GM23338 (cell line): ENCODE results near the gene SERINC1. TPM values are rescaled to one million over a fixed set of nuclear protein-coding genes. Genes with fewer than 3 reads are reported as not detected.

Source experiments
- ATAC-seq: fragments of 200-7000 bp; cut with Tn5 transposase; 3 replicates; pipeline ENCODE4 v1.9.1; 2020
- DNase-seq: peaks from one replicate; pipeline ENCODE4 v3.0.0-alpha.2; 2015; ENCODE audit warnings: low spot score
- H2AFZ ChIP-seq: fragments of 200-600 bp; sonication (generic); 2 replicates; pipeline ENCODE4 v1.8.0; 2016; ENCODE audit warnings: antibody characterized with exemption, mild to moderate bottlenecking, moderate library complexity
- H3F3A ChIP-seq: fragments of 200-600 bp; sonication (generic); replicated peaks from 2 replicates; pipeline ENCODE4 v1.8.0; 2017; ENCODE audit warnings: antibody characterized with exemption, mixed run types, low read depth
- H3K27ac ChIP-seq: fragments of 200-600 bp; sonication (generic); 2 replicates; pipeline ENCODE4 v1.6.1; 2016; ENCODE audit warnings: low read depth
- H3K27me3 ChIP-seq: fragments of 200-600 bp; sonication (generic); 2 replicates; pipeline ENCODE4 v1.8.0; 2016; ENCODE audit warnings: mild to moderate bottlenecking, mixed run types, moderate library complexity; ENCODE audit not compliant: insufficient read depth
- H3K36me3 ChIP-seq: fragments of 200-600 bp; sonication (generic); 2 replicates; pipeline ENCODE4 v1.8.0; 2016; ENCODE audit warnings: mild to moderate bottlenecking; ENCODE audit not compliant: insufficient read depth
- H3K4me1 ChIP-seq: fragments of 200-600 bp; sonication (generic); 2 replicates; pipeline ENCODE4 v1.8.0; 2016; ENCODE audit warnings: mild to moderate bottlenecking, moderate library complexity; ENCODE audit not compliant: insufficient read depth
- H3K4me2 ChIP-seq: fragments of 200-600 bp; sonication (generic); 2 replicates; pipeline ENCODE4 v1.7.1; 2017; ENCODE audit warnings: mixed run types
- H3K4me3 ChIP-seq: fragments of 200-600 bp; sonication (generic); 2 replicates; pipeline ENCODE4 v1.6.1; 2016; ENCODE audit warnings: mixed run types
- H3K79me2 ChIP-seq: fragments of 200-600 bp; sonication (generic); replicated peaks from 2 replicates; pipeline ENCODE4 v1.8.0; 2017; ENCODE audit warnings: mild to moderate bottlenecking; ENCODE audit not compliant: insufficient read depth
- H3K9me2 ChIP-seq: fragments of 200-600 bp; sonication (generic); 2 replicates; pipeline ENCODE4 v1.8.0; 2017; ENCODE audit not compliant: insufficient read depth
- H4K20me1 ChIP-seq: fragments of 200-600 bp; sonication (generic); replicated peaks from 2 replicates; pipeline ENCODE4 v1.8.0; 2017; ENCODE audit warnings: mild to moderate bottlenecking; ENCODE audit not compliant: insufficient read depth
- H3K27ac Mint-ChIP-seq: 2 replicates; pipeline ENCODE4 v1.8.0; 2020; ENCODE audit warnings: inconsistent platforms, mild to moderate bottlenecking, moderate library complexity, mixed read lengths
- H3K27me3 Mint-ChIP-seq: 3 replicates; pipeline ENCODE4 v1.8.0; 2022; ENCODE audit warnings: low read depth, mild to moderate bottlenecking, moderate library complexity, mixed read lengths, inconsistent platforms; ENCODE audit not compliant: insufficient read depth, poor library complexity
- H3K36me3 Mint-ChIP-seq: 3 replicates; pipeline ENCODE4 v1.8.0; 2021; ENCODE audit warnings: low read depth, mild to moderate bottlenecking, inconsistent platforms, moderate library complexity, mixed read lengths
- H3K4me1 Mint-ChIP-seq: 3 replicates; pipeline ENCODE4 v1.8.0; 2020; ENCODE audit warnings: mild to moderate bottlenecking, inconsistent platforms, mixed read lengths
- H3K4me3 Mint-ChIP-seq: 3 replicates; pipeline ENCODE4 v1.8.0; 2021; ENCODE audit warnings: moderate library complexity, mild to moderate bottlenecking, inconsistent platforms, mixed read lengths
- H3K9me3 Mint-ChIP-seq: 3 replicates; pipeline ENCODE4 v1.8.0; 2020; ENCODE audit warnings: moderate library complexity, mild to moderate bottlenecking, inconsistent platforms, mixed read lengths
- ETS1 ChIP-seq: IDR thresholded peaks from 2 replicates; pipeline ENCODE4 v1.6.1; 2016; ENCODE audit warnings: antibody characterized with exemption
- EZH2 ChIP-seq: fragments of 200-600 bp; sonication (generic); IDR thresholded peaks from one replicate; pipeline ENCODE4 v1.8.0; 2017; ENCODE audit warnings: antibody characterized with exemption, mild to moderate bottlenecking, low read depth; ENCODE audit not compliant: unreplicated experiment
- EZH2phosphoT487 ChIP-seq: fragments of 200-600 bp; sonication (generic); IDR thresholded peaks from one replicate; pipeline ENCODE4 v1.8.1; 2018; ENCODE audit warnings: antibody characterized with exemption; ENCODE audit not compliant: unreplicated experiment
- NANOG ChIP-seq: IDR thresholded peaks from 2 replicates; pipeline ENCODE4 v1.6.1; 2016; ENCODE audit warnings: antibody characterized with exemption, borderline replicate concordance
- POLR2AphosphoS5 ChIP-seq: IDR thresholded peaks from 2 replicates; pipeline ENCODE4 v1.6.1; 2016; ENCODE audit warnings: antibody characterized with exemption, low read depth
- STAT1 ChIP-seq: IDR thresholded peaks from one replicate; pipeline ENCODE4 v1.6.1; 2016; ENCODE audit warnings: antibody characterized with exemption; ENCODE audit not compliant: unreplicated experiment
- ZNF331 ChIP-seq: fragments of 250-450 bp; sonication (Bioruptor Pico); IDR thresholded peaks from 2 replicates; pipeline ENCODE4 v1.5.0; 2020; ENCODE audit warnings: low read depth, mild to moderate bottlenecking, moderate library complexity
- ZNF462 ChIP-seq: fragments of 250-450 bp; sonication (Bioruptor Pico); IDR thresholded peaks from 2 replicates; pipeline ENCODE4 v1.5.0; 2020; ENCODE audit warnings: mild to moderate bottlenecking, moderate library complexity
- polyA plus RNA-seq: library from polyadenylated mRNA; unstranded; fragments of >200 nt; fragmentation: Nextera tagmentation; extraction: Ambion mirVana; gene quantifications from 2 replicates; pipeline ENCODE4 v1.2.1, GENCODE V29; 2016
- total RNA-seq: library from RNA; depleted of rRNA; stranded (reverse); fragments of >200 nt; shearing (Covaris generic); gene quantifications from 2 replicates; pipeline ENCODE4 v1.2.3, GENCODE V29; 2014

The SERINC1 gene
- total and polyA plus RNA-seq, 2 experiments from 2014 or later = 17.6 to 43.0 TPM

- TF ChIP-seq ZNF462 (CRISPR knock-in tag) (no peak), POLR2AphosphoS5 (no peak), EZH2phosphoT487 (no peak), EZH2 (no peak), NANOG (no peak), STAT1 (no peak), ETS1 (no peak)
Measured at GRCh38 chr6:122412001-122412400, 59.6 kb downstream of the SERINC1 start (continued).

DNA sequence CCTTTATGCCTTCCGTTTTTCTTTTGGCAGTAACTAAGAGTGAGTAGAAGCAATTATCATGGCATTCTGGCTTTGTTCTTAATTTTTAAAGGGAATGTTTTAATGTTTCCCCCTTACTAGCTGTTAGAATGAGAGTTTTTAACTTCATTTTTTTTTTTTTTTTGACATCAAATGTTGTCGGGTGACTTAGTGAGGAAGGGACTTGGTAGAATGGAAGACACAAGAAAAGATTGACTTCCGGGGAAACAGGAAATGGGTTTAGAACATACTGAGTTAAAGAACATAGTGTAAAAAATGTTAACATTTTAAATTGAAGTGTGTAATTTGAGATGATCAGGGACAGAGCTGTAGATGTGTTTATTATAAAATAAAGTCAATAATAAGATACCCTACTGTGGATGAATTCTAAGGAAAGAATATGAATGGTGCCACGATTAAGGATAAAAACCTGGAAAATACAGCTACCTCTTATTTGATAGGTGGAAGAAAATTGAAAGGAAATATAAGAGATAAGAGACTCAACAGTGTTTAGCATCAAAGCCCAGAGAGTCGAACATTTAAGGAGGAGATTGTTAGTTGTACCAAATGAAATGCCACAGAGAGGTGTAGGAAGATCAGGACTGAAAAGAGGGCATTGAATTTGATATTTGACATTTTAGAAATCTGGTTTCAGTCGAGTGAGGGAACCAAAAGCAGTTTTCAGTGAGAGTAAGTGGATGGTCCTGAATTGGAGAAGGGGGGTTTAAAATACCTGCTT is 62.7 kb downstream of the SERINC1 start:
- peaks cover 24% of the 10 kb centered on the region for H3K4me1 Mint-ChIP-seq
- H3K9me3 Mint-ChIP-seq = no peaks in the 10 kb centered on the region
- TF ChIP-seq ZNF331 (CRISPR knock-in tag) (no peak), ETS1 (no peak), STAT1 (no peak)

More for the DNA sequence above, 62.7 kb downstream of the SERINC1 start:
- Mint-ChIP-seq H3K27me3 (no peaks in the 10 kb centered on the region), H3K27ac (no peak overlapping the region), H3K4me3 (no peak overlapping the region), H3K36me3 (no peaks in the 10 kb centered on the region)
- Histone ChIP-seq H3K27ac (no peak overlapping the region), H3K36me3 (no peaks in the 10 kb centered on the region), H3K27me3 (no peaks in the 10 kb centered on the region), H2AFZ (no peak overlapping the region), H3K4me3 (no peak overlapping the region), H4K20me1 (peaks cover 23% of the 10 kb centered on the region), H3K9me2 (no peaks in the 10 kb centered on the region), H3K4me2 (no peak overlapping the region), H3F3A (no peaks in the 10 kb centered on the region), H3K4me1 (peaks cover 13% of the 10 kb centered on the region), H3K79me2 (peaks cover 45% of the 10 kb centered on the region)
- DNase-seq = no peak
- no peak for ATAC-seq
